Panc1 (cell line): ENCODE measurements around the gene GPR15. TPM values are rescaled to one million over a fixed set of nuclear protein-coding genes. Genes with fewer than 3 reads are reported as not detected.

Experiments
- ATAC-seq: fragments of 200-7000 bp; cut with Tn5 transposase; 2 replicates; pipeline ENCODE4 v1.9.1; 2020; ENCODE audit warnings: mild to moderate bottlenecking, moderate library complexity
- BruUV-seq: library from RNA; stranded (reverse); fragments of 400-500 nt; replicated peaks from 2 replicates; lab custom pipeline; 2021; lab: Mats Ljungman, UMichigan
- CTCF ChIA-PET: fragments of 300-600 bp; sonication (Branson Sonifier 250); formaldehyde crosslinking; loops from one replicate; lab custom pipeline; 2022; ENCODE audit warnings: antibody characterized with exemption; lab: Charles Lee
- POLR2A ChIA-PET: fragments of 300-600 bp; sonication (Branson Sonifier 250); formaldehyde crosslinking; loops from one replicate; lab custom pipeline; 2022; ENCODE audit warnings: antibody characterized with exemption; lab: Charles Lee
- DNase-seq: peaks from one replicate; pipeline ENCODE4 v3.0.0-alpha.2; 2010; ENCODE audit warnings: low read depth, low spot score
- H3K27ac ChIP-seq: 2 replicates; pipeline ENCODE4 v1.5.1; 2011; ENCODE audit warnings: mild to moderate bottlenecking, low read length, inconsistent platforms
- H3K27me3 ChIP-seq: fragments of 200-500 bp; sonication (Bioruptor generic); 2 replicates; pipeline ENCODE4 v1.6.0; 2014; ENCODE audit warnings: low read length, inconsistent platforms; ENCODE audit not compliant: control insufficient read depth, insufficient read depth
- H3K36me3 ChIP-seq: fragments of 200-500 bp; sonication (Bioruptor generic); 2 replicates; pipeline ENCODE4 v1.5.1; 2014; ENCODE audit warnings: inconsistent platforms, mild to moderate bottlenecking, low read length, moderate library complexity; ENCODE audit not compliant: control insufficient read depth, insufficient read depth
- H3K4me1 ChIP-seq: 2 replicates; pipeline ENCODE4 v1.5.1; 2011; ENCODE audit warnings: inconsistent platforms, mild to moderate bottlenecking, low read length, moderate library complexity; ENCODE audit not compliant: control insufficient read depth, insufficient read depth
- H3K4me3 ChIP-seq, 2 experiments: 2 replicates each; pipeline ENCODE4 v1.5.1; 2011 to 2012; ENCODE audit warnings: low read depth in 2 of 2, low read length in 2 of 2, mild to moderate bottlenecking in 2 of 2, inconsistent platforms in 1 of 2, moderate library complexity in 1 of 2
- H3K9me3 ChIP-seq: fragments of 200-500 bp; sonication (Bioruptor generic); 2 replicates; pipeline ENCODE4 v1.5.1; 2014; ENCODE audit warnings: low read depth, mild to moderate bottlenecking, inconsistent platforms, low read length, moderate library complexity; ENCODE audit not compliant: control insufficient read depth, insufficient read depth
- CTCF ChIP-seq: fragments of 450-650 bp; IDR thresholded peaks from 2 replicates; pipeline ENCODE4 v1.5.1; 2017; ENCODE audit warnings: mild to moderate bottlenecking
- POLR2AphosphoS5 ChIP-seq: IDR thresholded peaks from 2 replicates; pipeline ENCODE4 v1.6.1; 2012; ENCODE audit warnings: mild to moderate bottlenecking, low read depth, low read length, moderate library complexity
- REST ChIP-seq, 2 experiments: IDR thresholded peaks; 2 replicates each; pipeline ENCODE4 v1.6.1; 2011 to 2012; ENCODE audit warnings: low read depth in 2 of 2, control low read depth in 1 of 2, low read length in 1 of 2, mild to moderate bottlenecking in 1 of 2, moderate library complexity in 1 of 2; ENCODE audit not compliant: insufficient read depth in 1 of 2
- SIN3A ChIP-seq: IDR thresholded peaks from 2 replicates; pipeline ENCODE4 v1.6.1; 2012; ENCODE audit warnings: low read depth, mild to moderate bottlenecking, low read length, moderate library complexity, borderline replicate concordance; ENCODE audit not compliant: insufficient read depth
- TCF7L2 ChIP-seq: IDR thresholded peaks from 2 replicates; pipeline ENCODE4 v1.6.1; 2011; ENCODE audit warnings: mild to moderate bottlenecking, low read depth, low read length, inconsistent platforms
- in situ Hi-C: cut with HindIII; loops from 2 replicates; pipeline ENCODE4 v1.10.0; 2016; ENCODE audit warnings: low sequenced_read_pairs, low pct_unique_long_range_greater_than_20kb
- intact Hi-C: fragments of 100-400 bp; cut with micrococcal nuclease; formaldehyde crosslinking; loops from one replicate; pipeline ENCODE4 v1.10.0; 2022; ENCODE audit not compliant: unreplicated experiment
- total RNA-seq: library from RNA; stranded (reverse); gene quantifications from one replicate; pipeline ENCODE4 v1.2.1, GENCODE V29; 2021; ENCODE audit not compliant: unreplicated experiment

Gene GPR15
- total RNA-seq, 1 experiment from 2014 or later = not detected

GRCh38 chr3:98551754-98552153 lies 20.0 kb downstream of the GPR15 start:
- no peaks in the 10 kb centered on the region for H3K36me3 ChIP-seq
- no peak for DNase-seq
- POLR2A ChIA-PET = no interaction called here
- H3K9me3 ChIP-seq = no peaks in the 10 kb centered on the region
- no peak for ATAC-seq
- BruUV-seq = no TSS peak
- no peak overlapping the region for H3K27ac ChIP-seq
- CTCF ChIA-PET = no interaction called here
- TF ChIP-seq SIN3A = no peak
- TF ChIP-seq TCF7L2 = no peak
- no peak for TF ChIP-seq POLR2AphosphoS5
- no peak for TF ChIP-seq CTCF
- TF ChIP-seq REST (IDR thresholded peaks at IDR 0.05; ENCODE audit: insufficient read depth in 1 of 2, low read depth in 2 of 2, low read length in 1 of 2) = no peak
- intact Hi-C loops = no loop called here
- in situ Hi-C loops = no loop called here
- no peaks in the 10 kb centered on the region for H3K4me1 ChIP-seq
- no peak overlapping the region for H3K4me3 ChIP-seq
- H3K27me3 ChIP-seq = peaks cover 20% of the 10 kb centered on the region

GRCh38 chr3:98552232-98553020 lies 20.6 kb downstream of the GPR15 start:
- Histone ChIP-seq H3K27ac (no peak overlapping the region), H3K36me3 (no peaks in the 10 kb centered on the region), H3K27me3 (peaks cover 25% of the 10 kb centered on the region), H3K4me1 (no peaks in the 10 kb centered on the region), H3K9me3 (no peaks in the 10 kb centered on the region), H3K4me3 (no peak overlapping the region)
- ChIA-PET CTCF (no interaction called here), POLR2A (no interaction called here)
- TF ChIP-seq CTCF = no peak
- no peak for TF ChIP-seq SIN3A
- no peak for TF ChIP-seq TCF7L2
- TF ChIP-seq REST (IDR thresholded peaks at IDR 0.05; ENCODE audit: insufficient read depth in 1 of 2, low read depth in 2 of 2, low read length in 1 of 2) = no peak
- TF ChIP-seq POLR2AphosphoS5 = no peak
- in situ Hi-C loops (no loop called here), intact Hi-C loops (no loop called here)
- no TSS peak for BruUV-seq
- no peak for DNase-seq
- ATAC-seq = no peak
